HG02852 (cell line): ENCODE measurements around the gene SBF2.

ENCODE experiments used
- ATAC-seq: cut with Tn5 transposase; IDR thresholded peaks from one replicate; pipeline ENCODE4 v1.9.1; 2021; ENCODE audit warnings: mild to moderate bottlenecking, moderate library complexity; ENCODE audit not compliant: unreplicated experiment

SBF2 gene

DNA sequence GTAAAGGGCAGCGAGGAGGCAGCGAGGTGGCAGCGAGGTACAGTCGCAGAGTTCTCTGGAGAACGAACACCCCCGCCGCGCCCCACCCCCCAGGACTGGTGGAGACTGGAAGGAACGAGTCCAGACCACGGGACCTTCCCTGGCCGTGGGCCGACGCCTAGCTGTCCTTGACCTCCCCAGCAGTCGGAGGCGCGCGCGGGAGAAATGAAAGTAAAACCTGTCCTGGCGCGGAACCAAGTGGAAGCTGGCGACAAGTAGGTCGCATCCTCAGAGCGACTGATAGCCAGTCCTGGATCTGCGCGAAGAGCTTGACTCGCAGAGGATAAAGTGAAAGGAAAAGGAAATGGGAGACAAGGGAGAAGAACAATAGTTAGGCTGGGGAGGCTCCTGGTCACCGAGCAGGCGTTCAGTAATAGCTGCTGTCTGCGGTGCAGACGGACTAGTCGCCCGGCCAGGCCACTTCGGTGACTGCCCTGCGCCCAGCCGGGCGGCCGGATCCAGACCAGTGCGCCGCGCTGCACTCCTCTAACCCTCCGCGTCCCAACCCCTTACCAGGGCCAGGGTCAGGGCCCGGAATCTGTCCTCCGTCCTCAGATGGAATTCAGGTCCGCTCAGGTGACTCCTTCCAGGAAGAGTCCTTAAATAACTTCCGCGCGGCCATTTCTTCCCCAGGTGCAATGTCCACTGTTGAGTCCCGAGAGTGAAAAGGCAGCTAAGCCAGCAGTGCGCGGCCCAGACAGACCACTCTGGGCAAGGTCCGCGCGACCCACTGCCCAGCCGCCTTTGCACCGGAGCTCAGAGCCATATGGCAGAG lies 8.9 kb upstream of the SBF2 start:
- ATAC-seq = no peak

DNA sequence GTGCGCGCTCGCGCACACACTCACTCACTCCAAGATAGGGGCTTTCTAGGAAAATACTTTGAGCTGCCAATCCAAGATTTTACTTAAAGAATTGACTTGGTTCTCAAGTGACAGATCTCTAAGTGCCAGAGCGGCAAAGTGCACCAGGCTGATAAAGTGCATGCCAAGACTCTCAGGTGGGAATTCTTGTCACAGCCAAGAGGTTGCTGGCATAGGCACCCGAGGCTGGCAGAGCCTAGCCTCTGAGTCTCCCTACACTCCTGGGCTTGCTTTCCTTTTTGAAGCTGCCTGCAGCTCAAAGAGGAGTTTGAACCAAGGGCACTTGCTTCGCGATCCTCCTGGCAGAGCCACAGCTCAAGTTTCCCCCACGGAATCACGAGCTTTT lies 8.3 kb upstream of the SBF2 start:
- ATAC-seq = no peak

- no peak for ATAC-seq
These were observed 7.8 kb upstream of the SBF2 start for GRCh38 chr11:10301656-10302358.

DNA sequence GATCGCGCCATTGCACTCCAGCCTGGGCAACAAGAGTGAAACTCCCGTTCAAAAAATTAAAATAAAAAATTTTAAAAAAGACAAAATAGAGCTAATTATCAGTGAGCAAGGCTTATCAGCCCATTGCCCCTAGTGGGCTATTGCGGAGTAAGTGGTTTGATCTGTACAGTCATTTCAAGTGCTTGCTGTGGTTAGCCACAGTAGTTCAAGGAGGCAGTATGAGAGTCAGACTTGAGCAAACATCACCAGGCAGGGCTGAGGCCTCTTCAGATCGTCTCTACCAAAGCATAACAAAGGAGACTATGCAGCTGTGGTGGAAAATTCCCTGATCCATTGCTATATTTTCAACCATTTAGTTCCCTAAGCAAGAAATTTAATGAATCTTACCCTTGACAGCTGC lies 4.3 kb upstream of the SBF2 start:
- ATAC-seq = peak; percentile 91

- ATAC-seq = no peak
These were observed 1.3 kb upstream of the SBF2 start for GRCh38 chr11:10295064-10295901.

DNA sequence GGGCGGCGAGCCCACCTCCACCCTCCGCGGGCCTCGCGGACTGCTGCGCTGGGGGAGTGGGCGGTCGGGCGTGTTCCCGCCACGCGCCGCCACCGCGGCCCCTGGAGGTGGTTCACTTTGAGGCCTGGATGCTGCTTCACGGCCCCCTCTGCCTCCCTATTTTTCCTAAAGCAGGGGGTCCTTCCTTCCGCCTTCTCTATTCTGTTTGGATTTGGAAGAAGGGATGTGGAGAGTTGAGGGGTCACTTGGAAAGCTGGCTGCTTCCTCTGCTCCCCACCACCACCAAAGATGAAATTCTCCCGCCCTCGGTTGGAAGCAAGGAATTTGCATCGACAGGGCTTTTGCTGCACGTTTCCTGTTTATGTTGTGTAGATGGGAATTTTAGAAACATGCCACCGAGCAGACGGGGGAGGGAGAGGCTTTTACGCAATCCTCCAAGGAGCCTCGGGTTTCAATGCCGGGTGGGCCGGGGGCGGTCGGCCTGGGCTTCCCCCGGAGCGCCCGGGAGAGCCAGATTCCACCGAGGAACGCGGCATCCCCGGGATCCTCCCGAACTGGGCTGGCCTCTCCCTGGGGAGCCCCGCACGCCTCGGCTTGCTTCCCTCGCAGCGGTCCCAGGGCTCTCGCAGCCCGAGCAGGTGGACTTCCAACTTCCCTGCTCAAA lies 403 bp upstream of the SBF2 start:
- no peak for ATAC-seq

- ATAC-seq = no peak
These were observed 2.0 kb downstream of the SBF2 start for GRCh38 chr11:10291801-10292638.

- ATAC-seq = no peak
These were observed 4.1 kb downstream of the SBF2 start for GRCh38 chr11:10289765-10290380.

DNA sequence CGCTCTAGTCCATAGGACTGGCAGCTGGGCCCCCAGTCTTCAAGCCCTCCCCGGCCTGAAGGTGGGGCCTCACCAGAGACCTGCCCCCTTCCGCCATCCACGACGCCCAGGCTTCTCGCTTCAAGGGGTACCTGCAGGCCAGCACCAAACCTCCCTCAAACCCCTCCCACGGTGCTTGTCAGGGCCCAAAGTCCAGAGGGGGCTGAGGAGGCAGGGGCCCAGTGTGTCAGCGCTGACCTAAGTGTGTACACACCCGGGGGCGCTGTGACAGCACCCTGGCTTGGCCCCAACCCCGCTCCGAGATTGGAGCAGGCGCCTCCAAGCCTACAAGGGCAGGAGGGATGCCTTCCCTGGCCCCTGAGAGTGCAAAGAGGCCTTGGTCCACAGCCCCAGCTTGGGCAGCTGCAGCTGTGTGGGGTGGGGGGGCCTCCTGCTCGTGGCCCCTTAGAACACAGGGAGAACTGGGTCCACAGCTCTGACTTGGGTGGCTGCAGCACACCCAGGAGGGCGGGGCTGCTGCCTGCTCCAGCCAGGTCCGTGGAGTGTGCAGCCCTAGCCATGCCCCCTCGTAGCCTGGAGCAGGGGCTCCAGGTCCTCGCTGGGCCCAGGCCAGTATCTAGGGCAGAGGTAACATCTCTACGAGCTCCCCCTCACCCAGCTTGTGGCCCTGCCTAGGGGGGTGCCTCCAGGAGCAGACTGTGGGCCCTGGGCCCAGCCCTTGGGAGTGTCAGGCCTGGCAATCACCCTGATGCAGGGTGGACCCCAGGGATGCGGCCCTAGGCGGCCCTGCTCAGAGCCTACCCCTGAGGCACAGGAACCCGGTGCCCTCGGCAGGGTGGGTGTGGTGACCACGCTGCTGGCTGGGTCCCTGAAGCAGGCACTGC lies 4.9 kb downstream of the SBF2 start:
- ATAC-seq = no peak

DNA sequence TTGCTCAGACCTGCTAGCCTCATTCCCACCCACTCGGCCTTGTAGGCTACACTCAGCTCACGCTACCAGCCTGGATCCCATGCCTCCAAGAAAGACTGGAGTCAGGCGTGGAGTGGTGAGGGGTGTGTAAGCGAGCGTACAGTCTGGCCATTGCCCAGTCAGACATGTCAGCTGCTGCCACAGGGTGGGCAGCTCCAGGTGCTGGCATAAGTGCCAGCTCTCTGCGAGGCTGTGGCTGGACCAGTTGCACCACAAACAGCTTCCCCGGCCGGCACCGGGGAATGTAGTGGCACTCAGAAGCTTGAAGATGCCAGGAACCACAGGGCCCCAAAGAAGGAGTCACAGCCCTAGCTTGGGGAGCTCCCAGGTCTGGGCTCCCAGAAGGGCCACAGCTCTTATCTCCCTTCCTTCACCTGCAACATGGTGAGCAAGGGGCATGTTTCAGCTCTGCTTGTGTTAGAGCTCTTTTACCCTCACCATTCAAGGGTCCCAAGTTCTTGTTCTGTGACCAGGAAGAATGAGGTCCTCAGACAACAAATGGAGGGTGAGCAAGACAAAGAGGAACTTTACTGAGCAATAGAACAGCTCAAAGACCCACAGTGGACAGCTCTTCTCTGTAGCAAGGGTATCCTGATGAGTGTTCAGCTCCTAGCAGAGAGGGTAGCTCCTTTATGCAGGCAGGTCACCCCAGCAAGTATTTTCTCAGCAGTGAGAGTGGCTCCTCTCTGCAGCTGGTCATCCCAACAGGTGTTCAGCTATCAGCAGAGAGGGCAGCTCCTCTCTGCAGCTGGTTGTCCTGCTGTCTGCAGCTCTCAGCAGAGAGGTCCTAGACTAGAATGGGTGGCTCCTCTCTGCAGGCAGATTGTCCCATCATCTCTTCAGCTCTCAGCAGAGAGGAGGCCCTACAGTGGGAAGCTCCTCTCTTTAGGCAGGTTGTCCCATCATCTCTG lies 6.0 kb downstream of the SBF2 start:
- no peak for ATAC-seq

DNA sequence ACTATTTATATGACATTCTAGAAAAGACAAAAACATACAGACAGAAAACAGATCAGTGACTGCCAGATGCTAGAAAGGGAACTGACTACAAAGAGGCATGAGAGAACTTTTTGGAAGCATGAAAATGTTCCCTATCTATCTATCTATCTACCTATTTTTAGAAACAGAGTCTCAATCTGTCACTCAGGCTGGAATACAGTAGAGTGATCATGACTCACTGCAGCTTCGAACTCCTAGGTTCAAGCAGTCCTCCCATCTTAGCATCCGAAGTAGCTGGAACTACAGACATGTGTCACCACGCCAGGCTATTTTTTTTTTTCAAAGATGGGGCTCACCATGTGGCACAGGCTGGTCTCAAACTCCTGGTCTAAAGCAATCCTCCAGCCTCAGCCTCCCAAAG lies 6.9 kb downstream of the SBF2 start:
- ATAC-seq = no peak

DNA sequence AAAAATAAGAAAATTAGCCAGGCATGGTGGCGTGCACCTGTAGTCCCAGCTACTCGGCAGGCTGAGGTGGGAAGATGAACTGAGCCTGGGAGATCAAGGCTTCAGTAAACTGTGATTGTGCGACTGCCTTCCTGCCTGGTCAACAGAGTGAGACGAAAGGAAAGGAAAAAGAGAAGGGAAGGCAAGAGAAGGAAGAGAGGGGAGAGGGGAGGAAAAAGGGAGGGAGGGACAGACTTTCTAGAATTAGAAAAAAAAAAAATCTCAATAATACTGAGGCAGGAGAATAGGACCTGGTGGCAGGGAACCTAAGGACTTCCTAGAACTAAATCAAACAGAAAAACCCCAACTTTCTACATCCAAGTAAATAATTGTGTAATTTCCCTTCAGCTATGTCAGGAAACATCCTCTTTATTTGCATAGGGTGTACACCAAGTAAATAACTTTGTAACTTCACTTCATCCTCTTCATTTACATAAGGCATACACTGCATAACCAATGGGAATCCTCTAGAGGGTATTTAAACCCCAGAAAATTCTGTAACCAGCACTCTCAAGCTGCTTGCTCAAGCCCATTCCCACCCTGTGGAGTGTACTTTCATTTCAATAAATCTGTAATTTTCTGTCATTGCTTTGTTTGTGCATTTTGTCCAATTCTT lies 8.7 kb downstream of the SBF2 start:
- no peak for ATAC-seq

- ATAC-seq = no peak
These were observed 10.0 kb downstream of the SBF2 start for GRCh38 chr11:10283991-10284390.

DNA sequence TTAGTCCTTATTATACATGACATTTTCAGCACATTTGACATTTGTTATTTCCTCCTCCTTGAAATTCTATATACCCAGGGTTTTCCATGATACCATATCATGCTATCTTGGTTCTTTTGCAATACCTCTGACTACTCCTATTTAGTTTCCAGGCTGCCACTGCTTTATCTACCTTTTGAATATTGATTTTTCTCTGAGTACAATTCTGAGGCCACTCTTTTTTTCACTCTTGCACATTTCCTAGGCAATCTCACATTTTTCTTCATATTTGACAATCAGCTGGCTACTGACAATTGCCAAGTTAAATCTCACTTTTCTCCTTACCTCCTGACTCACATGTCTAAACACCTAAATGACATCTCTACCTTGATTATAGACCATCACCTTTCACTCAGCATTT lies 11.9 kb downstream of the SBF2 start:
- ATAC-seq = no peak

- ATAC-seq = no peak
These were observed 18.3 kb downstream of the SBF2 start for GRCh38 chr11:10275714-10276113.

- no peak for ATAC-seq
These were observed 19.3 kb downstream of the SBF2 start for GRCh38 chr11:10274726-10275125.

DNA sequence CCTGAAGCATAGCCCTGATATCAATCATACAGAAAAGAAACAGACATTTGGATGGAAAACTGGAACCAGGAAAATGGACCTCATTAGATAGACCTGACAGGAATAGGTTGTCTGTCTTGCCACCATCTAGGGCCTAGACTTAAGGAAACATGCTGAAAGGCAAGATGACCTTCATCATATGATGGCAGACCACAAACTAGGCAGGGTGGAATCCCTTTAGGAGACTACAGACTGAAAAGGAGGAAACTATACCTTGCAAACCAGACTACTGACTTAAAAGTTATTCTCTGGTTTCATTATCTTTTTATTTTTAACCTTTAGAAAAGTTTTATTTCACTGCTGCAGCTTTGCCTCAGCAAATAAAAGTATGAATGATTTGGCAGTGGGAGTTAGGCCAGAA lies 20.3 kb downstream of the SBF2 start:
- no peak for ATAC-seq
